HepG2 (cell line): ENCODE measurements around the gene FRMD1. TPM values are rescaled to one million over a fixed set of nuclear protein-coding genes. Genes with fewer than 3 reads are reported as not detected.
A peak's percentile ranks its signal among the peaks of the same experiment; 100 is the strongest.

Experiments
- ATF4 ChIP-seq, 2 experiments: fragments of 450-650 bp in 1 of 2; sonication (generic) in 1 of 2; formaldehyde crosslinking; IDR thresholded peaks; 2 replicates each; pipeline versions ENCODE4 v1.5.0 to v1.8.0; 2020 to 2022; ENCODE audit warnings: mild to moderate bottlenecking in 1 of 2, missing genetic modification reagents in 1 of 2
- CHD2 ChIP-seq: IDR thresholded peaks from 2 replicates; pipeline ENCODE4 v1.6.1; 2011; ENCODE audit warnings: low read depth, low read length, improper control_type of control experiment
- CREM ChIP-seq, 2 experiments: sonication (generic) in 1 of 2; formaldehyde crosslinking in 1 of 2; IDR thresholded peaks; 2 replicates each; pipeline versions ENCODE4 v1.4.0 to v1.6.1; 2016 to 2020; ENCODE audit warnings: antibody characterized with exemption in 1 of 2, mild to moderate bottlenecking in 1 of 2, missing genetic modification reagents in 1 of 2
- EED ChIP-seq: sonication (generic); formaldehyde crosslinking; IDR thresholded peaks from 2 replicates; pipeline ENCODE4 v1.5.0; 2020; ENCODE audit warnings: mild to moderate bottlenecking, missing genetic modification reagents
- GLI4 ChIP-seq: sonication (generic); formaldehyde crosslinking; IDR thresholded peaks from 2 replicates; pipeline ENCODE4 v1.5.1; 2020; ENCODE audit warnings: missing genetic modification reagents, mild to moderate bottlenecking, moderate library complexity, borderline replicate concordance
- HNF4G ChIP-seq, 2 experiments: sonication (generic) in 1 of 2; formaldehyde crosslinking in 1 of 2; IDR thresholded peaks; 2 replicates each; pipeline versions ENCODE4 v1.4.0 to v1.6.1; 2011 to 2020; ENCODE audit warnings: borderline replicate concordance in 2 of 2, low read depth in 2 of 2, mild to moderate bottlenecking in 2 of 2, low read length in 1 of 2, missing genetic modification reagents in 1 of 2, moderate library complexity in 1 of 2
- JARID2 ChIP-seq: sonication (generic); formaldehyde crosslinking; IDR thresholded peaks from 2 replicates; pipeline ENCODE4 v1.8.1; 2023; ENCODE audit warnings: missing genetic modification reagents, inconsistent platforms; ENCODE audit not compliant: insufficient replicate concordance
- KAT7 ChIP-seq: IDR thresholded peaks from 2 replicates; pipeline ENCODE4 v1.6.1; 2018; ENCODE audit warnings: borderline replicate concordance, missing compliant biosample characterization
- KDM2A ChIP-seq: sonication (generic); formaldehyde crosslinking; IDR thresholded peaks from 2 replicates; pipeline ENCODE4 v1.4.0; 2020; ENCODE audit warnings: low read depth, missing genetic modification reagents, borderline replicate concordance
- KDM5B ChIP-seq: sonication (generic); formaldehyde crosslinking; IDR thresholded peaks from 2 replicates; pipeline ENCODE4 v1.4.0; 2020; ENCODE audit warnings: missing genetic modification reagents, mild to moderate bottlenecking, borderline replicate concordance
- LBX2 ChIP-seq: sonication (generic); formaldehyde crosslinking; IDR thresholded peaks from 2 replicates; pipeline ENCODE4 v1.5.0; 2020; ENCODE audit warnings: missing genetic modification reagents, mild to moderate bottlenecking, borderline replicate concordance
- REPIN1 ChIP-seq: sonication (generic); formaldehyde crosslinking; IDR thresholded peaks from 2 replicates; pipeline ENCODE4 v1.8.0; 2022; ENCODE audit warnings: missing genetic modification reagents, low read depth, mild to moderate bottlenecking, borderline replicate concordance
- RXRB ChIP-seq: IDR thresholded peaks from 2 replicates; pipeline ENCODE4 v1.6.1; 2016; ENCODE audit warnings: borderline replicate concordance, missing genetic modification reagents, missing compliant biosample characterization
- ZBTB38 ChIP-seq: sonication (generic); formaldehyde crosslinking; IDR thresholded peaks from 2 replicates; pipeline ENCODE4 v1.5.1; 2020; ENCODE audit warnings: mild to moderate bottlenecking, missing genetic modification reagents
- ZFX ChIP-seq: sonication (generic); formaldehyde crosslinking; IDR thresholded peaks from 2 replicates; pipeline ENCODE4 v1.4.0; 2020; ENCODE audit warnings: mild to moderate bottlenecking, low read depth, missing genetic modification reagents, moderate library complexity
- ZNF10 ChIP-seq: sonication (generic); formaldehyde crosslinking; IDR thresholded peaks from 2 replicates; pipeline ENCODE4 v1.4.0; 2020; ENCODE audit warnings: mild to moderate bottlenecking, low read depth, missing genetic modification reagents, borderline replicate concordance
- ZNF136 ChIP-seq: sonication (generic); formaldehyde crosslinking; IDR thresholded peaks from 2 replicates; pipeline ENCODE4 v1.8.1; 2022; ENCODE audit warnings: low read depth, mild to moderate bottlenecking, moderate library complexity, missing genetic modification reagents
- ZNF207 ChIP-seq: fragments of 450-650 bp; IDR thresholded peaks from 2 replicates; pipeline ENCODE4 v1.6.1; 2016; ENCODE audit warnings: antibody characterized with exemption, borderline replicate concordance
- ZNF589 ChIP-seq: sonication (generic); formaldehyde crosslinking; conservative IDR thresholded peaks from 2 replicates; pipeline ENCODE4 v1.8.0; 2022; ENCODE audit warnings: mild to moderate bottlenecking, moderate library complexity, missing genetic modification reagents
- ZNF598 ChIP-seq: sonication (generic); formaldehyde crosslinking; IDR thresholded peaks from 2 replicates; pipeline ENCODE4 v1.5.1; 2020; ENCODE audit warnings: mild to moderate bottlenecking, missing genetic modification reagents, borderline replicate concordance
- polyA plus RNA-seq, 8 experiments: library from polyadenylated mRNA; depleted of rRNA in 3 of 8; stranded (reverse) in 7 of 8; unstranded in 1 of 8; fragments of >200 nt; fragmentation: Illumina TruSeq in 4 of 8; extraction: Trizol in 4 of 8; gene quantifications; 2 replicates each; pipeline versions ENCODE4 v1.2.1 to v1.2.3, GENCODE V29; 2011 to 2016; ENCODE audit warnings: low read depth in 4 of 8, missing spikeins in 1 of 8, mixed read lengths in 1 of 8; ENCODE audit not compliant: insufficient read depth in 1 of 8
- total RNA-seq, 5 experiments: library from RNA; depleted of rRNA; stranded (reverse); fragments of >200 nt; fragmentation: Illumina TruSeq; extraction: Trizol; gene quantifications; 2 replicates each; pipeline ENCODE4 v1.2.3, GENCODE V29; 2016; ENCODE audit warnings: low read depth in 1 of 5

Gene FRMD1
- total and polyA plus RNA-seq, 2 of the 13 experiments (the other 11 are each of a cell fraction or from before 2014, with no cell fraction given), result 0.01 TPM; not detected in 1

DNA sequence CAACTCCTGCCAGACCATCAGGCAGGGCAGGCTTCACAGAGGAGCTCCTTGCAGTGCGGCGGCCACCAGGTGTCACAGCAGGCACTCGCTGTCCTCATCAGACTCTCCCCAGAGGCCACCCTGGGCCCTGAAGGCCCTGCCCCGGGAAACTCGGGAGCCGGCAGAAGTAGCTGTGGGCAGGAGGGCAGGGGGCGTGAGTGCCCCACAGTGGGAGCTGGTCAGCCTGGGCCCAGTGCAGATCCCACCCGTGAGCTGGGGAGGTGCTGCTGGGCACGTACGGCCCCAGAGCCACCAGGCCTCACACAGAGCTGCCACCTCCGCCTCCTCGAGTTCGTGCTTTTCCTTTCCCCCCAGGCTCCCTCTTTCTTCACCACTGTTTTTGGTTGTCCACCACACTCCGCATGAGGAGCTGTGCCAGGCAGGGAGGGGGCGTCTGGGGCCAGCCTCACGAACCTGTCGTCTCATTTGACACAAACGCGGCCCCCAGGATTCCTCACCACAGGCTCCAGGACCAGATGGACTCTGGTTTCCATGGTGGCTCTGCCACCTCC lies 33.8 kb downstream of the FRMD1 start (continued):
- TF ChIP-seq ZNF598 (peak; percentile 40; the same call in 1 of the 2 replicates), JARID2 (CRISPR knock-in tag) (no peak), EED (CRISPR knock-in tag) (peak; percentile 76; the same call in 1 of the 2 replicates), GLI4 (CRISPR knock-in tag) (0 out of 2 replicates have a peak, but pooled peaks have one; percentile 4), REPIN1 (CRISPR knock-in tag) (0 out of 2 replicates have a peak, but pooled peaks have one; percentile 32), ZNF136 (CRISPR knock-in tag) (0 out of 2 replicates have a peak, but pooled peaks have one; percentile 27), ZNF589 (CRISPR knock-in tag) (no peak), ZNF10 (no peak), ZFX (peak; percentile 83; the same call in 1 of the 2 replicates), ATF4 (CRISPR knock-in tag; IDR thresholded peaks at IDR 0.05) (no peak), KDM2A (CRISPR knock-in tag) (peak; percentile 33; the same call in 1 of the 2 replicates), ZBTB38 (CRISPR knock-in tag) (peak; percentile 21; the same call in 1 of the 2 replicates), HNF4G (IDR thresholded peaks at IDR 0.05; ENCODE audit: borderline replicate concordance, low read depth, low read length) (no peak), HNF4G (CRISPR knock-in tag; IDR thresholded peaks at IDR 0.05; ENCODE audit: borderline replicate concordance, low read depth) (0 out of 2 replicates have a peak, but pooled peaks have one; percentile 29), RXRB (CRISPR knock-in tag) (0 out of 2 replicates have a peak, but pooled peaks have one; percentile 6), CHD2 (no peak), CREM (IDR thresholded peaks at IDR 0.05) (no peak), CREM (CRISPR knock-in tag; IDR thresholded peaks at IDR 0.05) (no peak), KDM5B (CRISPR knock-in tag) (peak; percentile 26; the same call in 1 of the 2 replicates), KAT7 (CRISPR knock-in tag) (no peak), ZNF207 (no peak), LBX2 (CRISPR knock-in tag) (no peak)
- TF ChIP-seq, all 625 proteins: peak for 32
